Stimulated activated CD8-positive, alpha-beta memory T cell treated with anti-CD3 and anti-CD28 coated beads, Interleukin-4, amount 100 ng/mL, for 24 hours (primary cell): ENCODE measurements around the gene LRRC4C.

Source experiments
- DNase-seq: peaks from one replicate; pipeline ENCODE4 v3.0.0-alpha.2; 2020; ENCODE audit warnings: low read depth

The LRRC4C gene

GRCh38 chr11:40445391-40445790 lies 1014.1 kb downstream of the LRRC4C start:
- no peak for DNase-seq

- DNase-seq = no peak
Observed at GRCh38 chr11:40444151-40444550, 1015.3 kb downstream of the LRRC4C start.

- no peak for DNase-seq
Observed at GRCh38 chr11:40435344-40435743, 1024.1 kb downstream of the LRRC4C start.

- no peak for DNase-seq
Observed at GRCh38 chr11:40434926-40435325, 1024.5 kb downstream of the LRRC4C start.

- DNase-seq = no peak
Observed at GRCh38 chr11:40432358-40432757, 1027.1 kb downstream of the LRRC4C start.

- no peak for DNase-seq
Observed at GRCh38 chr11:40425168-40425567, 1034.3 kb downstream of the LRRC4C start.

GRCh38 chr11:40421208-40421981 lies 1038.1 kb downstream of the LRRC4C start:
- DNase-seq = no peak

GRCh38 chr11:40417627-40418026 lies 1041.8 kb downstream of the LRRC4C start:
- no peak for DNase-seq

- DNase-seq = no peak
Observed at GRCh38 chr11:40407355-40407754, 1052.1 kb downstream of the LRRC4C start.

- DNase-seq = no peak
Observed at GRCh38 chr11:40405614-40406013, 1053.8 kb downstream of the LRRC4C start.

GRCh38 chr11:40403321-40403720 lies 1056.1 kb downstream of the LRRC4C start:
- DNase-seq = no peak

- no peak for DNase-seq
Observed at GRCh38 chr11:40401132-40401853, 1058.2 kb downstream of the LRRC4C start.

GRCh38 chr11:40397141-40397540 lies 1062.3 kb downstream of the LRRC4C start:
- no peak for DNase-seq

GRCh38 chr11:40393511-40393910 lies 1065.9 kb downstream of the LRRC4C start:
- DNase-seq = no peak

GRCh38 chr11:40391679-40392078 lies 1067.8 kb downstream of the LRRC4C start:
- no peak for DNase-seq

- DNase-seq = no peak
Observed at GRCh38 chr11:40388097-40388818, 1071.2 kb downstream of the LRRC4C start.

GRCh38 chr11:40387240-40387980 lies 1072.0 kb downstream of the LRRC4C start:
- no peak for DNase-seq

- DNase-seq = no peak
Observed at GRCh38 chr11:40384991-40385390, 1074.5 kb downstream of the LRRC4C start.

- DNase-seq = no peak
Observed at GRCh38 chr11:40381481-40381880, 1078.0 kb downstream of the LRRC4C start.

GRCh38 chr11:40380835-40381234 lies 1078.6 kb downstream of the LRRC4C start:
- no peak for DNase-seq

GRCh38 chr11:40376331-40376730 lies 1083.1 kb downstream of the LRRC4C start:
- no peak for DNase-seq
